ENCODE data around the gene CACNA2D2.
A peak's percentile ranks its signal among the peaks of the same experiment; 100 is the strongest.

CACNA2D2 gene

DNA sequence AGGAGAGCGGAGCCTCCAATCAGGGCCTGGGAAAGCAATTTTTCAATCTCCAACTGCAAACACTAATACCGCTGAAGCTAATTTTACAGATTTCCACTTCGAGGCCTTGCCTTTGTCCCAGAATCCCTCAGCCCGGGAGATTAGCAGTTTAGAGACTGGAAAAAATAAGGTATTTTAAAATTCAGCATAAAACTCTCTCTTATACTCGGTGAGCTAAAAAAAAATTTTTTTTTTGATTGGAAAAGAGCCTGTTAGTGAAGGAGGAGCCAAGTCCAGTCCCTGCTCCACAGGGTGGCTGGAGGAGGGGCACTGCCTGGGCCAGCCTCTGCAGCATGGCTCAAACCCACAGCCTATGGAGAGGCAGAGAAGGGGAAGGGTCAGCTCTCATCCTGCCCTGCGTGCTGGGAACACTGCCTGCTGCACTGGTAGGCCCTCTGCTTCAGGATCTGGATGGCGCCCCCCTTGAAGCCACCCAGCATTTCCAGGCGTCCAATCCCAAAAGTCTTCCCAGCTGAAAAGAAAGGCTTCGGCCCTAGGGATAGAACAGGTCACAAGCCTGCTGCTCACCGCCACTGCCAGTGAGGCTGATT lies 48.9 kb downstream of the CACNA2D2 start:
- DNase-seq = no peak

DNA sequence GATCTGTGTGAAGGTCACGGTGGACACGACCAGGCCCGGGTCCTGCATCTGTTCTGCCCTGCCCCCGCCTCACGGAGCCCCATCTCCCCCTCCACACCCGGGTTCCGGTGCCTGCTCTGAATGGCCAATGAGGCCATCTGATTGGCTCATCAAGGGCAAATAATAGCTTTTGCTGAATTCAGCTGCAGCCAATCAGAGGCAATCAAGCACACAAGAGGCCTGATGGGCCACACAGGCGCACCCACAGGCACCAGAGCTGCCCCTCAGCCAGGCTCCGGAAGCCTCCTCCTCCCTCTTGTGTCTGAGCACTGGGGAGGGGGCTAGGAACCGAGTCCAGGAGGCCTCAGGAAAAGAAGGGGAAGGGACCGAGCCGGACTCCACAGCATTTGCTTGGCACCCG lies 49.5 kb downstream of the CACNA2D2 start:
- no peak for DNase-seq

GRCh38 chr3:50450209-50450921 lies 53.1 kb downstream of the CACNA2D2 start:
- no peak for DNase-seq

GRCh38 chr3:50448752-50449539 lies 54.5 kb downstream of the CACNA2D2 start:
- no peak for DNase-seq

GRCh38 chr3:50447290-50447840 lies 56.1 kb downstream of the CACNA2D2 start:
- no peak for DNase-seq

GRCh38 chr3:50445919-50446318 lies 57.5 kb downstream of the CACNA2D2 start:
- DNase-seq = no peak

- DNase-seq = no peak
Measured at GRCh38 chr3:50444782-50445181, 58.7 kb downstream of the CACNA2D2 start.

DNA sequence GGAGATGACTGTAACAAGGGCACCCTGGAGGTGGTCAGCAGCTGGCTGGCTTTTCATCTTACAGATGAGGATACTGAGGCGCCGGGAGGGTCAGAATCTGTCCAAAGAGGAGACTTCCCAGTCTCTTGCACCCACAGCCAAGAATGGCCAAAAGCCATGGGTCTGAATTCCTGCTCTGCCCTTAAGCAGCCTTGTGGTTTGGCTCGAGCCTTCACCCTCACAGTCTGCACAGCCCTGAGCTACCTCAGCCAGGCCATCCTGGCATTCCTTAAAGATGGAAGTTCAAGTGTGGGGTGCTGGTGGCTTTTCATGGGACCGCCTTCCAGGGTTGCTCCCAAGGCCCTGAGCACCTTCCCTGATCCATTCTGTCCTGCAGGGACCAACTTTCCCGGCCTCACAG lies 59.2 kb downstream of the CACNA2D2 start:
- DNase-seq = no peak

GRCh38 chr3:50442945-50443579 lies 60.4 kb downstream of the CACNA2D2 start:
- DNase-seq = no peak

- no peak for DNase-seq
Measured at GRCh38 chr3:50441424-50442217, 61.8 kb downstream of the CACNA2D2 start.

GRCh38 chr3:50436114-50436674 lies 67.2 kb downstream of the CACNA2D2 start:
- DNase-seq = peak; percentile 81

DNA sequence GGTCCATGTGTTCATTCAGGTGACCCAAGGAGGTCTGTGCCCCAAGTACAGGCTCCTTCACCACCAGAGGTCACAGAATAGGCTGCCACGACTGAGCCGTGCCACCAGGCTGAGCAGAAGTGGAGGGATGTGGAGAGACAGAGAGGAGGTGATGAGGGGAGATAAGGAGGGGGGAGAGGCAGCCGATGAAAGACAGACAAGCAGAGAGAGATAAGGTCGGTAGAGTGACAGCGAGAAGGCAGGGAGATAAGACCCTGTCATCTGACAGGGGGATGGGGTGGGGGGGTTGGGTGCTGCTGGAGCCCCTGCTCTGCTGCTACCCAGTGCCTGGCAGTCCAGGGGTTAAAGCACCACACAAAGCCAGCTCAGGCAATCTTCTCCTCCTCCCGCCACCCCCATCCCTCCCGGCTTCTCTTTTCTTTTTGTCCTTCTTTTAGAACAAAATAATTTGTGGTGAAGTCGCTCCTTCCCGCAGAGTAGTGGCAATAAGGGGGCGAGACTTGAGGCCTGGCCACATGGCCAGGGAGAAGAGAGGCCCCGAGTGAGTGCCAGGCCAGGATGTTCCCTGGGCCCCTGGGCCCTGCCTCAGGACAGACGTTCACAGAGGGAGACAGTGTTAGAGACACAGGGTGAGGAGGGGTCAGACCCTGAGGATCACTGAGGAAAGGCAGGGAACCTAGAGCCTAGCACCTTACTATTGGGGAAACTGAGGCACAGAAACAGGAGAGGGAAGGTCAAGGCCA lies 67.9 kb downstream of the CACNA2D2 start:
- DNase-seq = no peak

DNA sequence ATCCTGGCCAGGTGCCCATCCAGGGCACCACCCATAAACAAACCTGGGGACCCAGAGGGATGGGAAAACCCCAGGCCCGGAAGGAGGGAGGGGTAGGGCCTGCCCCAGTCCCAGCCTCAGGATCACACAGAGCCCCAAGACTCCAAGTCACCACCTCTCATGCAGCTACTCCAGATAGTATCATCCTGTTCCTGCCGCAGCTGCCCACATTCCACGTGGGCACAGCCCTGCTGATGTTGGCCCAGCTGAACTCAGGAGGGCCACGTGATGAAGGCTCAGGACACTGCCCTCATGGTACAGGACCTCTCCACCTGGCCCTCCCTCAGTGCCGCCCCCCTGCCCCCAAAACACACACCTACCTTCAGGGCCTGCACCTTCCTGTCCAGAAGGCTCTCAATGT lies 69.5 kb downstream of the CACNA2D2 start:
- DNase-seq = no peak

GRCh38 chr3:50430950-50431435 lies 72.4 kb downstream of the CACNA2D2 start:
- DNase-seq = no peak

GRCh38 chr3:50430191-50430590 lies 73.2 kb downstream of the CACNA2D2 start:
- DNase-seq = no peak

DNA sequence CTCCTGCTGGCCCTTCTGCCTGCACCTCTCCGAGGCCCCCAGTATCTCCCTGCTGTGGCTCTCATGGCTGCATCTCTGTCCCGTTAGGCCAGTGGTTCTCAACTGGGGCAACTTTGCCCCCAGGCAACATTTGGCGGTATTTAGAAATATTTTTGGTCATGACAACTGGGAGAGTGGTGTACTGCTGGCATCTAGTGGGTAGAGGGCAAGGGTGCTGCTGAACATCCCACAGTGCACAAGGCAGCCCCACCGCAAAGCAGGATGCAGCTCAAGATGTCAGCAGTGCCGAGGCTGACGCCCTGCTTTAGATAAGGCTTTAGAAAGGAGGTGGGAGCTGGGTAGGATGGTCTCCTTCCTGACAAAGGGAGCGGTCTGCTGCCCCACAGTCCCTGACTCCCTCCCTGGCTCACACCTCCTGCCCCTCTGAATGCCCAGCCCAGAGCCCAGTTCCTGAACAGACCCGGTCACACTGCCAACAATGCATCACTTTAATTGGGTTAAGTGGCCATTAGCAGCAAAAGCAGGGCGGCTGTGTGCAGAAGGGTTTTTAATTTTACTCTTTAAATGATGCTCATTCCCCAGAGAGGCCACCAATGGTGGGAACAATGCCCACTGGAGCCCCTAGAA lies 75.3 kb downstream of the CACNA2D2 start:
- no peak for DNase-seq

DNA sequence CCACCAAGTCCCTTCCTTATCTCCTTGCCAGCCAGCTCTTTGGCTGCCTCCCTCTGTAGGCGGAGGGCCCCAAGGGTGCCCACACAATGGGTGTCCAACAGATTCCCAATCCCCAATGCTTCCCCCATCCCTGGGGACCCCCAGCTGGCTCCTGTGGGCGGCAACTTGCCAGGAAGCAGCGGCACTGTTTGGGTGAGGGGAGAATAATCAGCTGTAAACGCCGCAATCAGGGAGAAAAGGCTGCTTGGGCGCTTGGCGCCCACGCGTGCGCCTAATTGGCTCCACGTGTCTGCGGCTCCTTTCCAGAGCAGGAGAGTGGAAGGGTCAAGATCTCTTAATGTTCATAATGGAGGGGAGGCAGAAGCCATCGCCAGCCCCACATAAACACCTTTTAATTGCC lies 76.2 kb downstream of the CACNA2D2 start:
- no peak for DNase-seq

- no peak for DNase-seq
Measured at GRCh38 chr3:50425911-50426310, 77.5 kb downstream of the CACNA2D2 start.

DNA sequence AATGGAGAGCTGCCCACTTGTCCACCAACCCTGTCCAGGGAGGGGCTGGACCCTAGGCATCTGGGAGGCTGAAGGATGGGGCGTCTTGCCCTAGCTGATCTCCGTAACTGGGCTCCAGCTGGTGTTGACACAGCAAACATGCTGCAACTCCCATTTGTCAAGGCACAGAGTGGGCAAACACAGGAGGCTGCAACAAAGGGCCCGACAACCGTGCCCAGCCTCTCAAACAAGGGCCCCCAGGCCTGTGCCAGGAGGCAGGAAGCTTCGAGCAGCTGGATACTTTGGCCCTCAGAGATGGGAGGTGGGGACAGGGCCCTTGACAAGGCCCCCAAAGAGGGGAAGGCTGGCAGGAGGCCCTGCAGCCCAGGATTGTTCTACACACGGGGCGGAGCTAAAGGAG lies 79.9 kb downstream of the CACNA2D2 start:
- DNase-seq = no peak

- no peak for DNase-seq
Measured at GRCh38 chr3:50422153-50422552, 81.3 kb downstream of the CACNA2D2 start.

Data from islet precursor cell (in vitro differentiated cells).